HG02852 (cell line): ENCODE data around the gene NAV2.
"Not testable (repeated sequence)": the region's sequence is repeated elsewhere in the genome, so short reads cannot be mapped to it uniquely, and the experiment has no call there.

Experiments used
- ATAC-seq: cut with Tn5 transposase; IDR thresholded peaks from one replicate; pipeline ENCODE4 v1.9.1; 2021; ENCODE audit warnings: mild to moderate bottlenecking, moderate library complexity; ENCODE audit not compliant: unreplicated experiment

NAV2 gene

DNA sequence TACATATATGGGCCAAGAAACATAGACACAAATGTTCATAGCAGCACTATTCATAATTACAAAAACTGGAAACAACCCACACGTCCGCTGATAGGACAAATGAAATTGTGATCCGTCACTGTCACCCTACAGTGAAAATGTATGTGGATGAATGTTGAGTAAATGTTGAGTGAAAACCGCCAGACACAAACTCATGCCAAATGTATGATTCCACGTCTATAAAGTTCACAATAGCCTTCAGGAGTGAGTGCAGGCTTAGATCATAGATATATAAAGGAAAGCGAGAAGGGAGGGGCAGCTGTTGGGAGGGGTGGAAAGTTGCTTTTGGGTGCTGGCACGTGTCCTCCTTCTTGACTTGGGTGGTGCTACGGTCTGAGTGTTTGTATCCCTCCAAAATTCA, 414.1 kb downstream of the NAV2 start:
- ATAC-seq, result no peak

DNA sequence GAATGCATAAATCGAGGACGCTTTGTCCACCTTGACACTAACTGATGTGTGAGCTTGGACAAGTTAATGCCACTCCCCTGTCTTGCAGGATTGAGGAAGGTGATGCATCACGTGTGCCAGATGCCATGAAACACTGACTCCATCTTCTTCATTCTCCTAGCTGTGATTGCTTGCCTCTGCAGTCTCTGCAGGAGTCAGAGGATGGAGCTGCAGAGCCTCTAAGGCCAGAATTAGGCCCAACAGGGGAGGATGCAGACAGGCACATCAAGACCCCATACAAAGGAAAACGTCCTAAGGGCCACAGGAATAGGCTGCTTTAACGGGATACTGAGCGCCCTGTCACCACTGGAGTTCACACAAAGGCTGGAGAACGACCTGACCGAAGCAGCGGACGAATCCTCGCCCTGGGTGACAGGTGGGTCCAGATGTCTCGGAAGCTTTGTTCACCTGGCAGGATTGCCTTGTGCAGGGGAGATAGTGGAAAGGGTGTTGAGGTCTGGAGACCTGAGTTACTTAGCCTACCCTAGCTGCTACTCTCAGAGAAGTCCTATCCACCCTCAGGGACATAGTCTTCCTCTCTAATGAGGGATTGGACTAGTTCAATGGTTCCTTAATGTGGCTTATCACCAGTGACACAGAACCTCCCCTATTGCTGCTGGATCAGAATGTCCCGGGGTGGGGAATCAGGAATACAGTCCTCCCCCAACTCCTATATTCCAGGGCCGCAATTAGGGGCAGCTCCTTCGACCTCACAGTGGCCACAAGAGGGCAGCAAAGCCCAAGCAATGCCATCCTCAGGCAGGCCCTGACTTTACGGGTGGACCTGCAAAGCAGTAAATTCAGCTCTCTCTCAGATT, 415.3 kb downstream of the NAV2 start:
- peak; percentile 81 for ATAC-seq

GRCh38 chr11:20128528-20128825, 415.8 kb downstream of the NAV2 start:
- ATAC-seq, result not testable (repeated sequence)

DNA sequence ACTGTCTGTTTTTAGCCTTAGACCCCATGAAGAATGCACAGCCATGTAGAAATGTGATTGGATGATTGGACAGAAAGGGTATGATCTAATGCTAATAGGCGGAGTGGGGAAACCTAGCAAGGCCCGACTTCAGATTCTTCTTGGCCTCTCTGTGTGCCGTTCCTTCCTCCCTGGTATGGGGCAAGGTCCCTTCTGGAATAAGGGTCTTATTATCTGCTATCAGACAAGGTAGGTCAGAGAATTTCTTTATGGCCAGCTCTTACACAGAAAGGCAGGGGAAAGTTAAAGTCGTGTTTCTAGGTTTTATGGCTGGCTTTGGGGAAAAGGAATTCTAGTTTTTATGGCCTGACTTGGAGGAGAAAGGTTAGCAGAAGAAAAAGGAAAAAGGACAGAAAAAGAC, 417.0 kb downstream of the NAV2 start:
- ATAC-seq, result no peak

DNA sequence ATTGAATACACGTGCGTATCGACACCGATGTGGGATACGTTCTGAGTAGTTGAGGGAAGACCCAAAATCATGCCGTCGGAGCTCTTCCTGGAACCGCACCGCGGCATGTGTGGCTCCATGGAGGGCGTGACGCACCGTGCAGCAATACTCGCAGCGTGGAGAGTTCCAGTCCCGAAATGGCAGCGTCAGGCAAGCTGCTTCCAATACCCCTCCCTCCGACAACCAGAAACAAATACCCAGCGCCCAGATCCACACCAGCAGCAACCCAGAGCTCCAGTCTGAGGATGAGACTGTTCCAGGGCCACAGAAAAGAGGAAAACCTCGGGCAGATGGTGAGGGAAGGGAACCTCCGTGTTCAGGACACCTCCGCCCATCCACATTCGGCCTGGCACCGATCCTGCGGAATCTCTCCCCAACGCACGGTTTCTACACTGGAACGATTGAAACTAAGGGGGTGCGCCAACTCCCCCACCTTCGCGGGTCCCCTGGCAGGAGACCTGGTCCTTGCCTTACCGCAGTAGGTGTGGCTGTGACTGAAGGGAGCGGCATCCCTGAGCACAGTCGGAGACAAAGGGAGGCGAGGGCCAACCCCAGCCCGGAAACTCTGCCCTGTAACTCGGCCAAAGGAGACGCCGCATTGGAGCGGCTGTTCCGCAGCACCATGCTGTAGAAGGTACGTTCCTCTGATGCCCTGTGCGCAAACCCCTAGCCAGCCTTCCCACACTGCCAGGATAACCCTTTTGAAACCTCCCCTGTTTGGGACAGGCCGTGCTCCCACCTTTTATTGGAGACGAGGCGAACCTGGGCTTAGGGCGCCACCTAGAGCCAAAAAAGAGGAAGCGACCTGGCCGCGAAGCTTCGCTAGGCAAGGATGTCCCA, 419.4 kb downstream of the NAV2 start:
- no peak for ATAC-seq

DNA sequence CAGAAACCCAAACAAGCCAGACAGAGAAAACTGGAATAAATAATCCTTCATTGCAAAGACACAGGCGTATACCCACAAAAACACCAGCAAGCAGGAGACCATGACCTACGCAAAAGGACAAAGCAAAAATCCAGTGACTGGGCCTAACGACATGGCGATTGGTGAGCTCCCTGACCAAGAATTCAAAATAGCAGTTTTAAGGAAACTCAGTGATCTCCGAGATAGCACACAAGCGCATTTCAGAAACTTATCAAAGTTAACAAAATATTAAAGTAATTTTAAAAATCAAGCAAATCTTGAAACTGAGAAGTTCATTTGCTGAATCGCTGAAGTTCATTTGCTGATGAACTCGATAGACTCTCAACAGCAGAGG, 420.0 kb downstream of the NAV2 start:
- ATAC-seq, result no peak

GRCh38 chr11:20134991-20135736, 422.5 kb downstream of the NAV2 start:
- ATAC-seq, result no peak

GRCh38 chr11:20137637-20138036, 425.0 kb downstream of the NAV2 start:
- ATAC-seq, result no peak

- no peak for ATAC-seq
Measured at GRCh38 chr11:20138707-20139106, 426.1 kb downstream of the NAV2 start.

- ATAC-seq, result no peak
Measured at GRCh38 chr11:20154381-20154780, 441.7 kb downstream of the NAV2 start.

DNA sequence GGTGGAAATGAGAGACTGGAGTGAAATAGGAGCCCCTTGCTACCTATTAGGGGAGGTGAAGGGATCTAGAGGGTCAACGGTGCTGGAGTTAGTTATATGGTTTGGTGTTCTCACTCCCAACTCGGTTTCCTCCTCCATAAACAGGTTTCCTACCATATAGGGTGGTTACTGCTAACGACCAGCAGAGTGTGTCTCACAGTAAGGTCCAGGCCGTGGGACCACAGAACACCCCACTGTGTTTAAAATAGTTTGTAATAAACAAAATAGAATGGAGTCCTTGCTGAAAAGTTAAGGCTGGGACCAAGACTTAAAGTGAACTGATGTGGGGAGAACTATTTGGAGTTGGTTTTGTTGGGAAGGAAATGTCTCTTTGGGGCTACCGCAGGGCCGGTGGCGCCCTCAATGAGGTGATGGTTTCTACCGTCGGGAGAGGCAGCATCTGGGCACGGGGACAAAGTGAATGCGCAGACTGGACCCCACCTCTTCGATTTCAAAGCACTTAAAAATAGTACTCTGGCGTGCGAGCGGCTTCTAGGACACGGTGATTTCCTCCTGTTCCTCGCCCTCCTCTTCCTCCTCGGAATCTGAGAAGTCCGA, 443.1 kb downstream of the NAV2 start:
- no peak for ATAC-seq

GRCh38 chr11:20156280-20156875, 443.7 kb downstream of the NAV2 start:
- ATAC-seq, result no peak

DNA sequence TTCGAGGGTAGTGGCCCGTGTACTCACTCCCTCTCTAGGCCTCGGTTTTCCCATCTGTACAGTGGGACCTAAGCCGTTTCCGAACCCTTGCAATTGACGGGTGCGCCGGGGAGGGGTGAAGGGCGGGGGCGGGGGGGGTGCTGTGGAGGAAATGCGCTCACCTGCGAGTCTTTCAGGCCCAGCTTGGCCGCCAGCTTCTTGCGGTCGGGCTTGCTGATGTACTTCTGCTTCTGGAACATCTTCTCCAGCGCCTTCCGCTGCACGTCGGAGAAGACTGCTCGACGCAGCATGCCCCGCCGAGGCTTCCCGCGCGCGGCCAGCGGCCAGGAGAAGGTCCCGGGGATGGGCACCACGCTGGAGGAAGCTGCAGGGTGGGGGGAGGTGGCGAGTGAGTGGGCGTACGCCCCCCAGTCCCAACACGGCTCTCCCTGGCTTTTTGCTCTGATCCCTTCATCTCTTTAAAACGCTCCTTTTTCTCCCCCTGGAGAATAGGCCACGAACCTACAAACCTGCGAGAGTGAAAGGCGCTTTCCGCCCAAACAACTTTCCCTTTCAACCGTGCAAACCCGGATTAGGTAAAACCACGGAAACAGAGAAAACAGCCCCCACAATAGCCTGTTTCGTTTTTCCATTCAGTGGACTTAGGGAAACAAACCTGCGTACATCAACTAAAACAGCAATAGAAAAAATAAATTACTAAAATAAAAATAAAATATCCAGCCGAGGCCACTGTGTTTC, 444.4 kb downstream of the NAV2 start:
- no peak for ATAC-seq

DNA sequence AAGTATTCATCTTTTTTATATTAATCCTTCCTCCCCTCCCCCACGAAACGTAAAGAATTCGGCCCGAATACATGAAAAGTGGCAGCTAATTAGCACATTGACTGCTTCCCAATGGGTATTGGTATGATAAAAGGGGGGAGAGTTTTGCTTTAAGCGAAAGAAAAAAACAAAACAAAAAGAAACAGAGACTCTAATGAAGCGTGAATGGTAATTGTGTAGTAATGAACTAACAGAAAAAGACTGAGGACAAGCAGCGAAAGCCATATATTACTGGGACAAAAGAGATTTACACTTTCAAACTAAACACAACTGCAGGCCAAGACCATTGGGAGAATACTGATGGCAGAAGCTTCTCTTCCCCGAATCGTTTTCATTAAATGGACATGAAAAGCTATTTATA, 445.1 kb downstream of the NAV2 start:
- no peak for ATAC-seq

- no peak for ATAC-seq
Measured at GRCh38 chr11:20158597-20159257, 446.1 kb downstream of the NAV2 start.

- no peak for ATAC-seq
Measured at GRCh38 chr11:20159466-20160381, 447.1 kb downstream of the NAV2 start.

DNA sequence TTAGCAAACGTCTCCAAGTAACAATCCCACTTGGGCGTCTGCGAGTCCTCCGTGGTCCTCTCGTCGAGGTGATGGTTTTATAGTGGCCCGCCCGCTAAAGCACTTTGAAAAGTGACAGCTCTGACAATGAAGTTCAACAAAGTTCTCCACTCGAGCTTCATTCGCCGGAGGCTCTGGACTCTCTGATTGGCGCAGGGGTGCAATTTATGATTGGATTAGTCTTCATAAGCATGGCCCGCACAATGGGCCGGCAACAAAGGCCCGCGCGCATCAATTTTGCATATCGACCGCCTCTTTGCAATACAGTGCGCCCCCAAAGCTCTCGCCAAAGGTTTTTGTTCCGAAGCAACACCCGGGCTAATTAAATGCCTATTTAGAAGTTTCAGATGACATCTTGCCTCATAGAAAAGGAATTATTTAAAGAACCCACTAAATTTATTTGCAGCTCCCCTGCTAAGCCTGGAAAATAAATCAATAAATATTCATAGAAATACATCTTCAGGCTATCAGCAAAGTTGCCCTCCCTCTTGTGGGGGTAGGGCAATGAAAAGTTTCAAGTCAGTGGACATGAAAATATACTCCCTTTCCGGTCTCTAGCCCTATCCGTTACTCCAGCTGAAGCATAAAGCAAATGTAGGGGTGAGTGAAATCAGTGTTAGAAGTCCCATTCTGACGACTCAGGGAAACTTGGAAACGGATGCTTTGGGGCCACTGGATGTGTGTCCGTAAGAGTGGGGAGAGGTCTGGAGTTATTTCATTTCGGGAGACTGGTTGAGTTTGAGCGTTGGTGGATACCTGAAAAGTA, 448.0 kb downstream of the NAV2 start, which contains the start of gene DBX1:
Gene DBX1, minus strand, starts transcription at position 51 of the 805 bp plus-strand sequence. CDS start 151 bp downstream, outside the sequence.
- no peak for ATAC-seq
